ENCODE measurements around the gene ZNF700. TPM values are rescaled to one million over a fixed set of nuclear protein-coding genes. Genes with fewer than 3 reads are reported as not detected.

ZNF700 gene
- total and polyA plus RNA-seq, 2 donors (not counting 3 experiments of a cell fraction or from before 2014, with no cell fraction given) = 2.3 to 7.9 TPM

GRCh38 chr19:11973019-11973810 is 48.3 kb downstream of the ZNF700 start:
- ChIA-PET POLR2A (no interaction called here), CTCF (no interaction called here)
- Histone ChIP-seq H3K4me1 (ENCODE audit: control insufficient read depth, extremely low read depth, insufficient read depth, low read length) (no peaks in the 10 kb centered on the region), H3K36me3 (ENCODE audit: control insufficient read depth in 2 of 2, extremely low read depth in 1 of 2, insufficient read depth in 2 of 2, low read length in 2 of 2) (no peaks in the 10 kb centered on the region), H2AFZ (ENCODE audit: low read depth, low read length) (no peak overlapping the region), H3K27me3 (ENCODE audit: control insufficient read depth in 2 of 2, insufficient read depth in 2 of 2, low read length in 2 of 2) (no peaks in the 10 kb centered on the region), H4K20me1 (replicated peaks; ENCODE audit: control insufficient read depth, extremely low read depth, insufficient read depth, low read length) (no peaks in the 10 kb centered on the region), H3K4me3 (replicated peaks in 1 of 3; ENCODE audit: insufficient read depth in 1 of 3, low read depth in 1 of 3, low read length in 3 of 3) (no peak overlapping the region), H3K4me2 (ENCODE audit: insufficient read depth, low read length) (no peak overlapping the region), H3K9ac (replicated peaks; ENCODE audit: extremely low read depth, insufficient read depth, low read length) (no peak overlapping the region), H3K27ac (ENCODE audit: insufficient read depth, low read depth, low read length) (no peak overlapping the region), H3K9me3 (replicated peaks; ENCODE audit: control insufficient read depth, insufficient read depth, low read length) (peaks cover under 1% of the 10 kb centered on the region), H3K9me1 (replicated peaks; ENCODE audit: control insufficient read depth, extremely low read depth, insufficient read depth, low read length) (no peaks in the 10 kb centered on the region), H3K79me2 (ENCODE audit: control insufficient read depth, insufficient read depth, low read length) (no peaks in the 10 kb centered on the region)
- dilution Hi-C loops (cut with MboI; ENCODE audit: extremely low pct_ligation_motif_present, low sequenced_read_pairs) (no loop called here), intact Hi-C loops (cut with micrococcal nuclease) (no loop called here)
- no peak for TF ChIP-seq JUN (IDR thresholded peaks at IDR 0.05; ENCODE audit: borderline replicate concordance, insufficient read depth, insufficient read length, low read depth)
- TF ChIP-seq POLR2A (IDR thresholded peaks at IDR 0.05; ENCODE audit: low read depth, low read length) = no peak
- TF ChIP-seq FOS (IDR thresholded peaks at IDR 0.05; ENCODE audit: borderline replicate concordance, insufficient read depth, low read length) = no peak
- TF ChIP-seq MAX (IDR thresholded peaks at IDR 0.05; ENCODE audit: insufficient read depth, insufficient read length) = no peak
- TF ChIP-seq CTCF (IDR thresholded peaks at IDR 0.05; ENCODE audit: extremely low read depth in 1 of 2, insufficient read depth in 1 of 2, low read depth in 1 of 2, low read length in 2 of 2) = no peak
- no peak for TF ChIP-seq MYC (IDR thresholded peaks at IDR 0.05; ENCODE audit: low read depth, low read length)
- TF ChIP-seq EZH2 (IDR thresholded peaks at IDR 0.05; ENCODE audit: borderline replicate concordance, low read depth, low read length, severe bottlenecking) = no peak
- TF ChIP-seq POLR2AphosphoS5 (IDR thresholded peaks at IDR 0.05; ENCODE audit: insufficient read depth, low read depth, low read length) = no peak
- TF ChIP-seq GATA2 (IDR thresholded peaks at IDR 0.05; ENCODE audit: insufficient read depth, insufficient read length, low read depth, low read length) = no peak
- DNase-seq (ENCODE audit: low read depth, low spot score) = no peak
- FAIRE-seq = no peak
- BruUV-seq (replicated peaks) = no TSS peak

Measured in endothelial cell of umbilical vein (primary cell).